ENCODE data around the gene PBX3.
A peak's percentile ranks its signal among the peaks of the same experiment; 100 is the strongest.

PBX3 gene

GRCh38 chr9:125956102-125956501 lies 208.9 kb downstream of the PBX3 start:
- no peak for DNase-seq

- no peak for DNase-seq
Measured at GRCh38 chr9:125959315-125959714, 212.1 kb downstream of the PBX3 start.

GRCh38 chr9:125959951-125960619 lies 212.9 kb downstream of the PBX3 start:
- DNase-seq = peak; percentile 13

GRCh38 chr9:125960626-125961025 lies 213.5 kb downstream of the PBX3 start:
- no peak for DNase-seq

- DNase-seq = no peak
Measured at GRCh38 chr9:125961072-125961471, 213.9 kb downstream of the PBX3 start.

- no peak for DNase-seq
Measured at GRCh38 chr9:125963932-125964331, 216.8 kb downstream of the PBX3 start.

GRCh38 chr9:125964702-125965225 lies 217.6 kb downstream of the PBX3 start:
- no peak for DNase-seq

- no peak for DNase-seq
Measured at GRCh38 chr9:125965477-125965876, 218.3 kb downstream of the PBX3 start.

- DNase-seq = no peak
Measured at GRCh38 chr9:125966466-125966865, 219.3 kb downstream of the PBX3 start.

GRCh38 chr9:125966959-125967711 lies 220.0 kb downstream of the PBX3 start:
- no peak for DNase-seq

- no peak for DNase-seq
Measured at GRCh38 chr9:125968714-125969374, 221.7 kb downstream of the PBX3 start.

GRCh38 chr9:125969462-125969861 lies 222.3 kb downstream of the PBX3 start:
- DNase-seq = no peak

- no peak for DNase-seq
Measured at GRCh38 chr9:125969868-125970267, 222.7 kb downstream of the PBX3 start.

GRCh38 chr9:125970340-125970739 lies 223.2 kb downstream of the PBX3 start:
- no peak for DNase-seq

- no peak for DNase-seq
Measured at GRCh38 chr9:125971050-125971449, 223.9 kb downstream of the PBX3 start.

- no peak for DNase-seq
Measured at GRCh38 chr9:125972012-125972729, 225.0 kb downstream of the PBX3 start.

GRCh38 chr9:125973547-125973946 lies 226.4 kb downstream of the PBX3 start:
- DNase-seq = no peak

- no peak for DNase-seq
Measured at GRCh38 chr9:125974705-125975104, 227.5 kb downstream of the PBX3 start.

GRCh38 chr9:125977223-125977622 lies 230.1 kb downstream of the PBX3 start:
- DNase-seq = no peak

GRCh38 chr9:125979383-125979782 lies 232.2 kb downstream of the PBX3 start:
- no peak for DNase-seq

- DNase-seq = no peak
Measured at GRCh38 chr9:125982798-125983406, 235.7 kb downstream of the PBX3 start.

GRCh38 chr9:125983681-125984080 lies 236.5 kb downstream of the PBX3 start:
- no peak for DNase-seq

- DNase-seq = no peak
Measured at GRCh38 chr9:125984461-125984860, 237.3 kb downstream of the PBX3 start.
